GM12878 (cell line): ENCODE measurements around the gene CYP3A7. TPM values are rescaled to one million over a fixed set of nuclear protein-coding genes. Genes with fewer than 3 reads are reported as not detected.

Experiments
- ASH2L ChIP-seq: fragments of 300-600, 200-600 bp; sonication (generic); IDR thresholded peaks from 2 replicates; pipeline ENCODE4 v1.6.1; 2017; ENCODE audit warnings: low read depth, mild to moderate bottlenecking, borderline replicate concordance
- EP300 ChIP-seq, 2 experiments: fragments of 150-350 bp in 1 of 2; IDR thresholded peaks; 2 replicates each; pipeline ENCODE4 v1.6.1; 2011 to 2012; ENCODE audit warnings: low read depth in 2 of 2, low read length in 2 of 2, borderline replicate concordance in 1 of 2, improper control_type of control experiment in 1 of 2, inconsistent platforms in 1 of 2; ENCODE audit not compliant: control insufficient read depth in 1 of 2
- POLR2AphosphoS5 ChIP-seq: IDR thresholded peaks from 2 replicates; pipeline ENCODE4 v1.6.1; 2011; ENCODE audit warnings: mild to moderate bottlenecking, low read length, inconsistent platforms
- TAF1 ChIP-seq: IDR thresholded peaks from 2 replicates; pipeline ENCODE4 v1.6.1; 2011; ENCODE audit warnings: mild to moderate bottlenecking, low read depth, low read length, borderline replicate concordance
- ZBTB40 ChIP-seq: fragments of 450-650 bp; IDR thresholded peaks from 2 replicates; pipeline ENCODE4 v1.6.1; 2016; ENCODE audit warnings: mild to moderate bottlenecking, moderate library complexity, borderline replicate concordance
- polyA plus RNA-seq, 11 experiments: library from polyadenylated mRNA; depleted of rRNA in 4 of 11; unstranded in 6 of 11; stranded (reverse) in 5 of 11; fragments of >200 nt; fragmentation: Nextera tagmentation in 4 of 11; fragmentation: Illumina TruSeq in 1 of 11; extraction: Ambion mirVana in 4 of 11; extraction: Trizol in 1 of 11; gene quantifications; 1 replicate in 1 of 11; 2 replicates in 10 of 11; pipeline versions ENCODE4 v1.2.1 to v1.2.3, GENCODE V29; 2011 to 2016; ENCODE audit warnings: inconsistent platforms in 2 of 11, missing spikeins in 2 of 11, low read depth in 1 of 11
- total RNA-seq, 4 experiments: library from RNA; depleted of rRNA in 3 of 4; stranded (reverse); fragments of >200 nt in 3 of 4; fragmentation: Illumina TruSeq in 1 of 4; extraction: Trizol in 1 of 4; gene quantifications; 2 replicates each; pipeline versions ENCODE4 v1.2.1 to v1.2.3, GENCODE V29; 2013 to 2021
- TF ChIP-seq, protein P1 (sequence below): fragments of 450-650 bp; IDR thresholded peaks from 2 replicates; pipeline ENCODE4 v1.6.1; 2018; ENCODE audit warnings: borderline replicate concordance, mild to moderate bottlenecking; ENCODE audit not compliant: partially characterized antibody
- TF ChIP-seq, protein P2 (sequence below): fragments of 450-650 bp; IDR thresholded peaks from 2 replicates; pipeline ENCODE4 v1.6.1; 2017; ENCODE audit warnings: mild to moderate bottlenecking
- TF ChIP-seq, protein P3 (sequence below): fragments of 450-650 bp; IDR thresholded peaks from 2 replicates; pipeline ENCODE4 v1.6.1; 2014; ENCODE audit warnings: mild to moderate bottlenecking

Gene CYP3A7
- total and polyA plus RNA-seq, 10 of the 15 experiments (the other 5 are each of a cell fraction or from before 2014, with no cell fraction given) = 0.05 to 0.11 (median 0.06) TPM; not detected in 7

- TF ChIP-seq ZBTB40 = no peak
- TF ChIP-seq POLR2AphosphoS5 = no peak
- TF ChIP-seq TAF1 = no peak
- TF ChIP-seq ASH2L = no peak
- TF ChIP-seq, protein P1, sequence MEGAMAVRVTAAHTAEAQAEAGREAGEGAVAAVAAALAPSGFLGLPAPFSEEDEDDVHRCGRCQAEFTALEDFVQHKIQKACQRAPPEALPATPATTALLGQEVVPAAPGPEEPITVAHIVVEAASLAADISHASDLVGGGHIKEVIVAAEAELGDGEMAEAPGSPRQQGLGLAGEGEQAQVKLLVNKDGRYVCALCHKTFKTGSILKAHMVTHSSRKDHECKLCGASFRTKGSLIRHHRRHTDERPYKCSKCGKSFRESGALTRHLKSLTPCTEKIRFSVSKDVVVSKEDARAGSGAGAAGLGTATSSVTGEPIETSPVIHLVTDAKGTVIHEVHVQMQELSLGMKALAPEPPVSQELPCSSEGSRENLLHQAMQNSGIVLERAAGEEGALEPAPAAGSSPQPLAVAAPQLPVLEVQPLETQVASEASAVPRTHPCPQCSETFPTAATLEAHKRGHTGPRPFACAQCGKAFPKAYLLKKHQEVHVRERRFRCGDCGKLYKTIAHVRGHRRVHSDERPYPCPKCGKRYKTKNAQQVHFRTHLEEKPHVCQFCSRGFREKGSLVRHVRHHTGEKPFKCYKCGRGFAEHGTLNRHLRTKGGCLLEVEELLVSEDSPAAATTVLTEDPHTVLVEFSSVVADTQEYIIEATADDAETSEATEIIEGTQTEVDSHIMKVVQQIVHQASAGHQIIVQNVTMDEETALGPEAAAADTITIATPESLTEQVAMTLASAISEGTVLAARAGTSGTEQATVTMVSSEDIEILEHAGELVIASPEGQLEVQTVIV = no peak
- TF ChIP-seq EP300 (IDR thresholded peaks at IDR 0.05; ENCODE audit: borderline replicate concordance in 1 of 2, control insufficient read depth in 1 of 2, low read depth in 2 of 2, low read length in 2 of 2) = no peak
- TF ChIP-seq, protein P2, sequence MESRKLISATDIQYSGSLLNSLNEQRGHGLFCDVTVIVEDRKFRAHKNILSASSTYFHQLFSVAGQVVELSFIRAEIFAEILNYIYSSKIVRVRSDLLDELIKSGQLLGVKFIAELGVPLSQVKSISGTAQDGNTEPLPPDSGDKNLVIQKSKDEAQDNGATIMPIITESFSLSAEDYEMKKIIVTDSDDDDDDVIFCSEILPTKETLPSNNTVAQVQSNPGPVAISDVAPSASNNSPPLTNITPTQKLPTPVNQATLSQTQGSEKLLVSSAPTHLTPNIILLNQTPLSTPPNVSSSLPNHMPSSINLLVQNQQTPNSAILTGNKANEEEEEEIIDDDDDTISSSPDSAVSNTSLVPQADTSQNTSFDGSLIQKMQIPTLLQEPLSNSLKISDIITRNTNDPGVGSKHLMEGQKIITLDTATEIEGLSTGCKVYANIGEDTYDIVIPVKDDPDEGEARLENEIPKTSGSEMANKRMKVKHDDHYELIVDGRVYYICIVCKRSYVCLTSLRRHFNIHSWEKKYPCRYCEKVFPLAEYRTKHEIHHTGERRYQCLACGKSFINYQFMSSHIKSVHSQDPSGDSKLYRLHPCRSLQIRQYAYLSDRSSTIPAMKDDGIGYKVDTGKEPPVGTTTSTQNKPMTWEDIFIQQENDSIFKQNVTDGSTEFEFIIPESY = no peak
- TF ChIP-seq, protein P3, sequence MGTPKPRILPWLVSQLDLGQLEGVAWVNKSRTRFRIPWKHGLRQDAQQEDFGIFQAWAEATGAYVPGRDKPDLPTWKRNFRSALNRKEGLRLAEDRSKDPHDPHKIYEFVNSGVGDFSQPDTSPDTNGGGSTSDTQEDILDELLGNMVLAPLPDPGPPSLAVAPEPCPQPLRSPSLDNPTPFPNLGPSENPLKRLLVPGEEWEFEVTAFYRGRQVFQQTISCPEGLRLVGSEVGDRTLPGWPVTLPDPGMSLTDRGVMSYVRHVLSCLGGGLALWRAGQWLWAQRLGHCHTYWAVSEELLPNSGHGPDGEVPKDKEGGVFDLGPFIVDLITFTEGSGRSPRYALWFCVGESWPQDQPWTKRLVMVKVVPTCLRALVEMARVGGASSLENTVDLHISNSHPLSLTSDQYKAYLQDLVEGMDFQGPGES = no peak
- TF ChIP-seq, all 136 proteins: peak for 0
These were observed 29.5 kb upstream of the CYP3A7 start (continued) for GRCh38 chr7:99764478-99764877.
